Amniotic stem cell (primary cell): ENCODE measurements around the gene CHODL.

Experiments used
- DNase-seq: peaks from one replicate; lab custom pipeline; 2025; lab: John Stamatoyannopoulos, UW

CHODL gene

GRCh38 chr21:18244671-18245463 lies at the start of gene CHODL:
Gene CHODL (plus strand): TSS chr21:18244833. CDS start chr21:18245224, 391 bp downstream.
- no peak for DNase-seq

- DNase-seq = no peak
Measured at GRCh38 chr21:18204931-18205330, 39.7 kb upstream of the CHODL start.

GRCh38 chr21:18218331-18218730 lies 26.3 kb upstream of the CHODL start:
- no peak for DNase-seq

- DNase-seq = no peak
Measured at GRCh38 chr21:18220498-18220897, 24.1 kb upstream of the CHODL start.

- DNase-seq = no peak
Measured at GRCh38 chr21:18222346-18222745, 22.3 kb upstream of the CHODL start.

GRCh38 chr21:18228060-18228739 lies 16.4 kb upstream of the CHODL start:
- DNase-seq = no peak

GRCh38 chr21:18235545-18235944 lies 9.1 kb upstream of the CHODL start:
- no peak for DNase-seq

- DNase-seq = no peak
Measured at GRCh38 chr21:18245464-18245967, 883 bp downstream of the CHODL start.

- no peak for DNase-seq
Measured at GRCh38 chr21:18248171-18248570, 3.5 kb downstream of the CHODL start.

GRCh38 chr21:18249672-18250071 lies 5.0 kb downstream of the CHODL start:
- no peak for DNase-seq

GRCh38 chr21:18251065-18251464 lies 6.4 kb downstream of the CHODL start:
- no peak for DNase-seq

- no peak for DNase-seq
Measured at GRCh38 chr21:18252256-18252655, 7.6 kb downstream of the CHODL start.

- no peak for DNase-seq
Measured at GRCh38 chr21:18252680-18253079, 8.0 kb downstream of the CHODL start.

- DNase-seq = no peak
Measured at GRCh38 chr21:18253221-18253620, 8.6 kb downstream of the CHODL start.

GRCh38 chr21:18253799-18254198 lies 9.2 kb downstream of the CHODL start:
- no peak for DNase-seq

- DNase-seq = no peak
Measured at GRCh38 chr21:18265944-18266343, 21.3 kb downstream of the CHODL start.

GRCh38 chr21:18267496-18267895 lies 22.9 kb downstream of the CHODL start:
- DNase-seq = no peak

GRCh38 chr21:18268906-18269305 lies 24.3 kb downstream of the CHODL start:
- no peak for DNase-seq

- no peak for DNase-seq
Measured at GRCh38 chr21:18269856-18270255, 25.2 kb downstream of the CHODL start.

GRCh38 chr21:18273400-18273799 lies 28.8 kb downstream of the CHODL start:
- DNase-seq = no peak

GRCh38 chr21:18274370-18274769 lies 29.7 kb downstream of the CHODL start:
- DNase-seq = no peak

- DNase-seq = no peak
Measured at GRCh38 chr21:18275781-18276180, 31.1 kb downstream of the CHODL start.

GRCh38 chr21:18285379-18285778 lies 40.7 kb downstream of the CHODL start:
- no peak for DNase-seq
